GM23338 (cell line): ENCODE measurements around the gene SYT15. TPM values are rescaled to one million over a fixed set of nuclear protein-coding genes. Genes with fewer than 3 reads are reported as not detected.
"Not testable (repeated sequence)": the region's sequence is repeated elsewhere in the genome, so short reads cannot be mapped to it uniquely, and the experiment has no call there.

ENCODE experiments used
- ATAC-seq: fragments of 200-7000 bp; cut with Tn5 transposase; 3 replicates; pipeline ENCODE4 v1.9.1; 2020
- DNase-seq: peaks from one replicate; pipeline ENCODE4 v3.0.0-alpha.2; 2015; ENCODE audit warnings: low spot score
- H2AFZ ChIP-seq: fragments of 200-600 bp; sonication (generic); 2 replicates; pipeline ENCODE4 v1.8.0; 2016; ENCODE audit warnings: antibody characterized with exemption, mild to moderate bottlenecking, moderate library complexity
- H3F3A ChIP-seq: fragments of 200-600 bp; sonication (generic); replicated peaks from 2 replicates; pipeline ENCODE4 v1.8.0; 2017; ENCODE audit warnings: antibody characterized with exemption, mixed run types, low read depth
- H3K27ac ChIP-seq: fragments of 200-600 bp; sonication (generic); 2 replicates; pipeline ENCODE4 v1.6.1; 2016; ENCODE audit warnings: low read depth
- H3K27me3 ChIP-seq: fragments of 200-600 bp; sonication (generic); 2 replicates; pipeline ENCODE4 v1.8.0; 2016; ENCODE audit warnings: mild to moderate bottlenecking, mixed run types, moderate library complexity; ENCODE audit not compliant: insufficient read depth
- H3K36me3 ChIP-seq: fragments of 200-600 bp; sonication (generic); 2 replicates; pipeline ENCODE4 v1.8.0; 2016; ENCODE audit warnings: mild to moderate bottlenecking; ENCODE audit not compliant: insufficient read depth
- H3K4me1 ChIP-seq: fragments of 200-600 bp; sonication (generic); 2 replicates; pipeline ENCODE4 v1.8.0; 2016; ENCODE audit warnings: mild to moderate bottlenecking, moderate library complexity; ENCODE audit not compliant: insufficient read depth
- H3K4me2 ChIP-seq: fragments of 200-600 bp; sonication (generic); 2 replicates; pipeline ENCODE4 v1.7.1; 2017; ENCODE audit warnings: mixed run types
- H3K4me3 ChIP-seq: fragments of 200-600 bp; sonication (generic); 2 replicates; pipeline ENCODE4 v1.6.1; 2016; ENCODE audit warnings: mixed run types
- H3K79me2 ChIP-seq: fragments of 200-600 bp; sonication (generic); replicated peaks from 2 replicates; pipeline ENCODE4 v1.8.0; 2017; ENCODE audit warnings: mild to moderate bottlenecking; ENCODE audit not compliant: insufficient read depth
- H3K9me2 ChIP-seq: fragments of 200-600 bp; sonication (generic); 2 replicates; pipeline ENCODE4 v1.8.0; 2017; ENCODE audit not compliant: insufficient read depth
- H4K20me1 ChIP-seq: fragments of 200-600 bp; sonication (generic); replicated peaks from 2 replicates; pipeline ENCODE4 v1.8.0; 2017; ENCODE audit warnings: mild to moderate bottlenecking; ENCODE audit not compliant: insufficient read depth
- H3K27ac Mint-ChIP-seq: 2 replicates; pipeline ENCODE4 v1.8.0; 2020; ENCODE audit warnings: inconsistent platforms, mild to moderate bottlenecking, moderate library complexity, mixed read lengths
- H3K27me3 Mint-ChIP-seq: 3 replicates; pipeline ENCODE4 v1.8.0; 2022; ENCODE audit warnings: low read depth, mild to moderate bottlenecking, moderate library complexity, mixed read lengths, inconsistent platforms; ENCODE audit not compliant: insufficient read depth, poor library complexity
- H3K36me3 Mint-ChIP-seq: 3 replicates; pipeline ENCODE4 v1.8.0; 2021; ENCODE audit warnings: low read depth, mild to moderate bottlenecking, inconsistent platforms, moderate library complexity, mixed read lengths
- H3K4me1 Mint-ChIP-seq: 3 replicates; pipeline ENCODE4 v1.8.0; 2020; ENCODE audit warnings: mild to moderate bottlenecking, inconsistent platforms, mixed read lengths
- H3K4me3 Mint-ChIP-seq: 3 replicates; pipeline ENCODE4 v1.8.0; 2021; ENCODE audit warnings: moderate library complexity, mild to moderate bottlenecking, inconsistent platforms, mixed read lengths
- H3K9me3 Mint-ChIP-seq: 3 replicates; pipeline ENCODE4 v1.8.0; 2020; ENCODE audit warnings: moderate library complexity, mild to moderate bottlenecking, inconsistent platforms, mixed read lengths
- polyA plus RNA-seq: library from polyadenylated mRNA; unstranded; fragments of >200 nt; fragmentation: Nextera tagmentation; extraction: Ambion mirVana; gene quantifications from 2 replicates; pipeline ENCODE4 v1.2.1, GENCODE V29; 2016
- total RNA-seq: library from RNA; depleted of rRNA; stranded (reverse); fragments of >200 nt; shearing (Covaris generic); gene quantifications from 2 replicates; pipeline ENCODE4 v1.2.3, GENCODE V29; 2014
- TF ChIP-seq, protein P1 (sequence below), 2 experiments: fragments of 200-600 bp in 1 of 2; sonication (generic) in 1 of 2; conservative IDR thresholded peaks; 2 replicates each; pipeline versions ENCODE4 v1.5.1 to v1.6.1; 2016 to 2017; ENCODE audit warnings: antibody characterized with exemption in 2 of 2, low read depth in 2 of 2, mild to moderate bottlenecking in 2 of 2, moderate library complexity in 1 of 2

Gene SYT15
- total and polyA plus RNA-seq, 2 experiments from 2014 or later: 1.5 TPM; not detected in 1

- H3K4me3 Mint-ChIP-seq, H3F3A ChIP-seq, H3K36me3 ChIP-seq, H3K9me3 Mint-ChIP-seq, H3K79me2 ChIP-seq, H3K4me3 ChIP-seq, H3K4me2 ChIP-seq, H3K27me3 ChIP-seq, H2AFZ ChIP-seq, H4K20me1 ChIP-seq, H3K4me1 Mint-ChIP-seq, H3K36me3 Mint-ChIP-seq, ATAC-seq, H3K27me3 Mint-ChIP-seq, H3K27ac ChIP-seq, H3K9me2 ChIP-seq, DNase-seq, H3K4me1 ChIP-seq, H3K27ac Mint-ChIP-seq: not testable (repeated sequence)
These were observed 14.4 kb downstream of the SYT15 start for GRCh38 chr10:46593307-46593706.

GRCh38 chr10:46594453-46595063 is 15.6 kb downstream of the SYT15 start:
- not testable (repeated sequence) for H4K20me1 ChIP-seq, H3K9me2 ChIP-seq, H3K27ac ChIP-seq, H3K9me3 Mint-ChIP-seq, H2AFZ ChIP-seq, DNase-seq, ATAC-seq, H3K4me3 ChIP-seq, H3K27ac Mint-ChIP-seq, H3K4me1 ChIP-seq, H3F3A ChIP-seq, H3K4me2 ChIP-seq, H3K79me2 ChIP-seq, H3K4me1 Mint-ChIP-seq, H3K4me3 Mint-ChIP-seq, H3K36me3 Mint-ChIP-seq, H3K27me3 Mint-ChIP-seq, H3K27me3 ChIP-seq, H3K36me3 ChIP-seq

DNA sequence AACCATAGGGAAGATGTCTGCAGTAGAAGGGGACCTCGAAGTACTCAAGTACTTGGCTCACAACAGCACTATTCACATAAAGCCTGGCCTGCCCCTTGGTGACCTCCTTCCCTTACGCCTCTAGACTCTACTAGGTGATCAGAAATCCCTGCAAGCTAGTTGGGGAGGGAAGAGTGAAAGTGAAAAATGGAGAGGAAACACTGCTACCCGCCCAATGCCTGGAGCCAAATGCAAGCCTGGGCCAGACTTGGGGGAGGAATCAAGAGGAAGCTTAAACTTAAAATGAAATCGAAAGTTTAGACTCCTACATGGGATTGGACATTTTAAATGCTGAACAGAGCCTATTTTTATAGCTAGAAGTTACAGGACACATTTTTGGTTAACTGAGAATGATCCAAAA is 17.6 kb downstream of the SYT15 start:
- H3K9me3 Mint-ChIP-seq, H3K4me3 Mint-ChIP-seq, H3F3A ChIP-seq, DNase-seq, H3K79me2 ChIP-seq, H3K36me3 ChIP-seq, ATAC-seq, H3K4me1 Mint-ChIP-seq, H3K27ac Mint-ChIP-seq, H3K27me3 ChIP-seq, H3K36me3 Mint-ChIP-seq, H3K4me1 ChIP-seq, H3K9me2 ChIP-seq, H2AFZ ChIP-seq, H3K27ac ChIP-seq, H3K4me3 ChIP-seq, H4K20me1 ChIP-seq, H3K27me3 Mint-ChIP-seq: not testable (repeated sequence)
- H3K4me2 ChIP-seq: peak overlapping the region; percentile 45; the same call in 1 of the 2 replicates

DNA sequence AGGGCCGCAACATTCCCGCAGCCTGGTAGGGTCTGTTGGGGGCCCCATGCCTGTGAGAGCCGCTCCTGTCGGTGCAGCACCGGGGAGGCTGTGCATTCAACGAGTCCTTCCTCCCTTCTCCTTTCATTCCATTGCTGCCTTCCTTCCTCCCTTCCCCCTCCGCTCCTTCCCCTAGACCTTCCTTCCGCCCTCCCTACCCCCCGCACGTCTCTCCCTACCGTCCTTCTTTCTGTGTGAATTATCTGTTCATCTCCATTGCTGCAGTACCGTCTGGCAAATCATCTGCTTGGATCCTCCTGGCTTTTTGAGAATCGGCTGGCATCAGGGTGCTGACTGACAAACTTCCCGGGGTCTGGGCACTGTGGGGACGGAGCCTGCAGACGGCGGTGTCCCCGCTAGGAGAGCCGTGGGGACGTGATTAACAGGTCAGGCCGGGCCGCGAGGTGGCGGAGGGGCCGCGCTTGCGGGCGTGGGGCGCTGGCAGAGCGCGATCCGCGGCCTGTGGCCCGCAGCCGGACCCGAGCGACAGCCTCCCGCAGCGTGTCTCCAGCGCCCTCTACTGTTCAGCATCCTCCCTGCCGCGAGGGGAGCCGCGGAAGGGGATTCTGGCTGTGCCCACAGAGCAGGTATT is 18.8 kb downstream of the SYT15 start:
- H3K4me3 Mint-ChIP-seq: peak overlapping the region; percentile 64
- H3K4me1 Mint-ChIP-seq, H3K27ac ChIP-seq, H3K36me3 Mint-ChIP-seq, H3K9me2 ChIP-seq, H3K79me2 ChIP-seq, H3F3A ChIP-seq, H4K20me1 ChIP-seq, DNase-seq, H2AFZ ChIP-seq, H3K27ac Mint-ChIP-seq, H3K4me1 ChIP-seq, H3K27me3 ChIP-seq, H3K36me3 ChIP-seq, H3K9me3 Mint-ChIP-seq, H3K27me3 Mint-ChIP-seq: not testable (repeated sequence)
- peak; percentile 89 for ATAC-seq
- TF ChIP-seq, protein P1, sequence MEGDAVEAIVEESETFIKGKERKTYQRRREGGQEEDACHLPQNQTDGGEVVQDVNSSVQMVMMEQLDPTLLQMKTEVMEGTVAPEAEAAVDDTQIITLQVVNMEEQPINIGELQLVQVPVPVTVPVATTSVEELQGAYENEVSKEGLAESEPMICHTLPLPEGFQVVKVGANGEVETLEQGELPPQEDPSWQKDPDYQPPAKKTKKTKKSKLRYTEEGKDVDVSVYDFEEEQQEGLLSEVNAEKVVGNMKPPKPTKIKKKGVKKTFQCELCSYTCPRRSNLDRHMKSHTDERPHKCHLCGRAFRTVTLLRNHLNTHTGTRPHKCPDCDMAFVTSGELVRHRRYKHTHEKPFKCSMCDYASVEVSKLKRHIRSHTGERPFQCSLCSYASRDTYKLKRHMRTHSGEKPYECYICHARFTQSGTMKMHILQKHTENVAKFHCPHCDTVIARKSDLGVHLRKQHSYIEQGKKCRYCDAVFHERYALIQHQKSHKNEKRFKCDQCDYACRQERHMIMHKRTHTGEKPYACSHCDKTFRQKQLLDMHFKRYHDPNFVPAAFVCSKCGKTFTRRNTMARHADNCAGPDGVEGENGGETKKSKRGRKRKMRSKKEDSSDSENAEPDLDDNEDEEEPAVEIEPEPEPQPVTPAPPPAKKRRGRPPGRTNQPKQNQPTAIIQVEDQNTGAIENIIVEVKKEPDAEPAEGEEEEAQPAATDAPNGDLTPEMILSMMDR (conservative IDR thresholded peaks at IDR 0.05; ENCODE audit: low read depth in 2 of 2): 0 out of 4 replicates have a peak, but pooled peaks of 1 of the 2 experiments have one; percentile 4
- Histone ChIP-seq H3K4me3 (peak overlapping the region; percentile 51), H3K4me2 (peak overlapping the region; percentile 68; the same call in 1 of the 2 replicates)

- H3K4me1 ChIP-seq, H4K20me1 ChIP-seq, H3K27me3 ChIP-seq, DNase-seq, H3K4me2 ChIP-seq, ATAC-seq, H3K27ac Mint-ChIP-seq, H3K4me1 Mint-ChIP-seq, H3K27me3 Mint-ChIP-seq, H3K79me2 ChIP-seq, H3K4me3 ChIP-seq, H3K9me2 ChIP-seq, H3K27ac ChIP-seq, H3K36me3 Mint-ChIP-seq, H3K36me3 ChIP-seq, H3K4me3 Mint-ChIP-seq, H3K9me3 Mint-ChIP-seq, H2AFZ ChIP-seq, H3F3A ChIP-seq: not testable (repeated sequence)
These were observed 21.6 kb downstream of the SYT15 start for GRCh38 chr10:46600516-46600915.

DNA sequence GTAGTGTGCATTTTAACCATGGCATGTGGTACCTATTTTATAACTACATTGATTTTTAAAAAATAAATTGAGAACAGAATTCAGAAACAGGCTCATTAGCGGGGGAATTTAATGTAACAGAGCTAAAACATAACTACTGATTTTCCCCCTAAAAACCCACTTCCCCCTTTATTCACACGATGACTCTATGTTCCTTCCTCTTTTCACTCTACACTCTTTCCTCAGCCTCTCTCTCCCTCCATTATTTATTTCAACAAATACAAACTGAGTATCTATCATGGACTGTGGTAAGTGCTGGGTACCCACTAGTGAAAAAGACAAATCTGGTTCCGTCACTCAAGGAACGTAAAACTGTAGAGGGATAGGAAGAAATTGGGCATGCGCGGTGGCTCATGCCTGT is 36.6 kb downstream of the SYT15 start:
- not testable (repeated sequence) for H3K4me3 Mint-ChIP-seq, H3K4me3 ChIP-seq, H3K27ac ChIP-seq, H3K4me2 ChIP-seq, H2AFZ ChIP-seq, H3K4me1 Mint-ChIP-seq, H3K9me2 ChIP-seq, H3K27me3 Mint-ChIP-seq, H3K36me3 ChIP-seq, H3K27ac Mint-ChIP-seq, ATAC-seq, H3K9me3 Mint-ChIP-seq, H3K79me2 ChIP-seq, H4K20me1 ChIP-seq, H3F3A ChIP-seq, DNase-seq, H3K36me3 Mint-ChIP-seq, H3K27me3 ChIP-seq, H3K4me1 ChIP-seq
